SK-N-SH (cell line): Measurements from ENCODE around the gene TFE3. TPM values are rescaled to one million over a fixed set of nuclear protein-coding genes. Genes with fewer than 3 reads are reported as not detected.

Experiments used
- CTCF ChIA-PET: fragments of 300-600, 350-600 bp; formaldehyde crosslinking; extraction: SDS; loops from one replicate; lab custom pipeline; 2021; lab: Yijun Ruan, JAX
- POLR2A ChIA-PET: fragments of 350-600 bp; sonication (Branson Sonifier 250); formaldehyde crosslinking; extraction: SDS; loops from one replicate; lab custom pipeline; 2020; ENCODE audit warnings: antibody characterized with exemption, inconsistent platforms; lab: Yijun Ruan, JAX
- DNase-seq: peaks from one replicate; pipeline ENCODE4 v3.0.0; 2012
- H2AFZ ChIP-seq: fragments of 200-600 bp; sonication (generic); 2 replicates; pipeline ENCODE4 v1.8.1; 2016; ENCODE audit warnings: antibody characterized with exemption, mild to moderate bottlenecking, low read depth
- H3F3A ChIP-seq: fragments of 200-600 bp; sonication (generic); replicated peaks from 2 replicates; pipeline ENCODE3; 2016; ENCODE audit warnings: antibody characterized with exemption, mild to moderate bottlenecking; ENCODE audit not compliant: insufficient read depth
- H3K27ac ChIP-seq, 2 experiments: fragments of 200-500 bp in 1 of 2; fragments of 200-600 bp in 1 of 2; sonication (Bioruptor generic) in 1 of 2; sonication (generic), shearing (Covaris generic) in 1 of 2; 2 replicates each; pipeline versions ENCODE4 v1.5.1 to v1.6.1; 2014 to 2016; ENCODE audit warnings: low read depth in 2 of 2, inconsistent platforms in 1 of 2, low read length in 1 of 2, mild to moderate bottlenecking in 1 of 2, mixed read lengths in 1 of 2
- H3K27me3 ChIP-seq: fragments of 200-600 bp; sonication (generic), shearing (Covaris generic); 2 replicates; pipeline ENCODE4 v1.6.1; 2016; ENCODE audit warnings: mixed run types; ENCODE audit not compliant: insufficient read depth
- H3K36me3 ChIP-seq, 2 experiments: fragments of 200-500 bp in 1 of 2; fragments of 200-600 bp in 1 of 2; sonication (Bioruptor generic) in 1 of 2; sonication (generic) in 1 of 2; replicated peaks in 1 of 2; 2 replicates each; pipeline versions ENCODE3 to v1.5.1; 2014 to 2016; ENCODE audit warnings: low read length in 1 of 2, mild to moderate bottlenecking in 1 of 2; ENCODE audit not compliant: insufficient read depth in 2 of 2, control insufficient read depth in 1 of 2
- H3K4me1 ChIP-seq, 2 experiments: fragments of 200-500 bp in 1 of 2; fragments of 200-600 bp in 1 of 2; sonication (Bioruptor generic) in 1 of 2; sonication (generic), shearing (Covaris generic) in 1 of 2; 2 replicates each; pipeline versions ENCODE4 v1.5.1 to v1.6.1; 2014 to 2016; ENCODE audit warnings: low read depth in 1 of 2, low read length in 1 of 2, mixed run types in 1 of 2; ENCODE audit not compliant: insufficient read depth in 2 of 2, control insufficient read depth in 1 of 2
- H3K4me2 ChIP-seq: fragments of 200-600 bp; sonication (generic), shearing (Covaris generic); 2 replicates; pipeline ENCODE4 v1.6.1; 2017; ENCODE audit warnings: mixed run types
- H3K4me3 ChIP-seq, 2 experiments: fragments of 200-500 bp in 1 of 2; fragments of 200-600 bp in 1 of 2; sonication (Bioruptor generic) in 1 of 2; sonication (generic), shearing (Covaris generic) in 1 of 2; 2 replicates each; pipeline versions ENCODE4 v1.5.1 to v1.8.1; 2014 to 2016; ENCODE audit warnings: low read depth in 2 of 2, inconsistent platforms in 1 of 2, low read length in 1 of 2, mild to moderate bottlenecking in 1 of 2, mixed read lengths in 1 of 2, moderate library complexity in 1 of 2
- H3K79me2 ChIP-seq: fragments of 200-600 bp; sonication (generic); 2 replicates; pipeline ENCODE4 v1.8.1; 2017; ENCODE audit warnings: mild to moderate bottlenecking; ENCODE audit not compliant: insufficient read depth
- H3K9ac ChIP-seq: fragments of 200-600 bp; sonication (generic); 2 replicates; pipeline ENCODE4 v1.6.1; 2017; ENCODE audit warnings: mixed run types
- H3K9me2 ChIP-seq: fragments of 200-600 bp; sonication (generic); 2 replicates; pipeline ENCODE4 v1.6.1; 2017; ENCODE audit warnings: mixed run types
- H3K9me3 ChIP-seq: fragments of 200-600 bp; sonication (generic); 2 replicates; pipeline ENCODE4 v1.6.1; 2017; ENCODE audit warnings: mixed run types, mild to moderate bottlenecking, moderate library complexity
- H4K20me1 ChIP-seq: fragments of 200-600 bp; sonication (generic); 2 replicates; pipeline ENCODE4 v1.6.1; 2017; ENCODE audit warnings: mild to moderate bottlenecking, mixed run types; ENCODE audit not compliant: insufficient read depth
- FOXM1 ChIP-seq: IDR thresholded peaks from 2 replicates; pipeline ENCODE4 v1.4.0; 2012; ENCODE audit warnings: low read depth, mild to moderate bottlenecking
- GATA2 ChIP-seq: sonication (generic); formaldehyde crosslinking; IDR thresholded peaks from 2 replicates; pipeline ENCODE4 v1.5.0; 2020; ENCODE audit warnings: mild to moderate bottlenecking, missing genetic modification reagents
- MXI1 ChIP-seq: IDR thresholded peaks from 2 replicates; pipeline ENCODE4 v1.6.1; 2012; ENCODE audit warnings: mild to moderate bottlenecking, low read depth, low read length, improper control_type of control experiment
- POLR2AphosphoS5 ChIP-seq: IDR thresholded peaks from 2 replicates; pipeline ENCODE4 v1.6.1; 2012; ENCODE audit warnings: low read depth, low read length
- RXRA ChIP-seq: IDR thresholded peaks from 2 replicates; pipeline ENCODE4 v1.4.0; 2012; ENCODE audit warnings: low read depth, mild to moderate bottlenecking, borderline replicate concordance
- TCF12 ChIP-seq: IDR thresholded peaks from 2 replicates; pipeline ENCODE4 v1.4.0; 2012
- WGBS: methylation state at CpG from one replicate; pipeline ENCODE4 v1.1.6; 2017; ENCODE audit warnings: low lambda C conversion rate; 5-methylcytosine and 5-hydroxymethylcytosine counted together
- polyA plus RNA-seq, 3 experiments: library from polyadenylated mRNA; depleted of rRNA; stranded (reverse); fragments of >200 nt; gene quantifications; 2 replicates each; pipeline ENCODE4 v1.2.3, GENCODE V29; 2012
- TF ChIP-seq, protein P1 (sequence below): IDR thresholded peaks from 2 replicates; pipeline ENCODE4; 2012
- TF ChIP-seq, protein P2 (sequence below): IDR thresholded peaks from 2 replicates; pipeline ENCODE4 v1.4.0; 2012; ENCODE audit warnings: low read depth, borderline replicate concordance
- TF ChIP-seq, protein P3 (sequence below): IDR thresholded peaks from 2 replicates; pipeline ENCODE4 v1.4.0; 2012; ENCODE audit warnings: low read depth
- TF ChIP-seq, protein P4 (sequence below): fragments of 200-600 bp; sonication (generic); IDR thresholded peaks from 2 replicates; pipeline ENCODE4 v1.6.1; 2017; ENCODE audit warnings: antibody characterized with exemption, mild to moderate bottlenecking, moderate library complexity
- TF ChIP-seq, protein P5 (sequence below): IDR thresholded peaks from 2 replicates; pipeline ENCODE4 v1.6.1; 2012; ENCODE audit warnings: mild to moderate bottlenecking, low read depth, low read length, moderate library complexity

Gene TFE3
- polyA plus RNA-seq, 1 of the 3 experiments (the other 2 are of a cell fraction): 14.0 TPM

DNA sequence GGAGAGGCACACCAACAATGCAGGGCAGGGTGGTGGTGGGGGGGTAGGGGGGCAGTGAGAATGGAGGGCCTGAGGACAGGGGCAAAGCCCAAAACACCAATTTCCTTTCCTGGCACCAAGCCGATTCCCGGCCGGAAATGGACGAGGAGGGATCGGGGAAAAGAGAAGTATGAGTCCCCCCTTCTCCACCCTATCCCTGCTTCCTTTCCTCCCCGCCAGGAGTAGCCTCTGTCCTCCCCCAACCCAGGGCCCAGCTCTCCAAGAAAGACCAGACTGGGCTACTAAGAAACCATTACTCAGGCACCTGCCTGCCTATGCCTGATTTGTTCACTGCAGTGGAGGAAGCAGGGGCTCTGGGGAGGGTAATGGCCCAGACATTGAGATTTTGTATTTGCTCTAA, 16.0 kb upstream of the TFE3 start:
- H2AFZ ChIP-seq: no peak overlapping the region
- peaks cover 3% of the 10 kb centered on the region; the same call in 1 of the 2 replicates for H3K27me3 ChIP-seq
- H3K9me2 ChIP-seq: no peaks in the 10 kb centered on the region
- no peak overlapping the region for H3K4me2 ChIP-seq
- H3K4me3 ChIP-seq: no peak overlapping the region
- CTCF ChIA-PET: interaction anchor here (1.6 kb wide), 1 partner anchor 15 kb away, joined by 3 read pairs; no protein-coding TSS in a partner anchor
- DNase-seq: no peak
- no peaks in the 10 kb centered on the region for H3K9me3 ChIP-seq
- H3F3A ChIP-seq: no peaks in the 10 kb centered on the region
- 63% methylated on average over 6 of the region's 6 CpGs for whole genome bisulfite sequencing
- no peak overlapping the region for H3K27ac ChIP-seq
- TF ChIP-seq, protein P1, sequence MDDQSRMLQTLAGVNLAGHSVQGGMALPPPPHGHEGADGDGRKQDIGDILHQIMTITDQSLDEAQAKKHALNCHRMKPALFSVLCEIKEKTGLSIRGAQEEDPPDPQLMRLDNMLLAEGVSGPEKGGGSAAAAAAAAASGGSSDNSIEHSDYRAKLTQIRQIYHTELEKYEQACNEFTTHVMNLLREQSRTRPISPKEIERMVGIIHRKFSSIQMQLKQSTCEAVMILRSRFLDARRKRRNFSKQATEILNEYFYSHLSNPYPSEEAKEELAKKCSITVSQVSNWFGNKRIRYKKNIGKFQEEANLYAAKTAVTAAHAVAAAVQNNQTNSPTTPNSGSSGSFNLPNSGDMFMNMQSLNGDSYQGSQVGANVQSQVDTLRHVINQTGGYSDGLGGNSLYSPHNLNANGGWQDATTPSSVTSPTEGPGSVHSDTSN: no peak
- TF ChIP-seq, protein P2, sequence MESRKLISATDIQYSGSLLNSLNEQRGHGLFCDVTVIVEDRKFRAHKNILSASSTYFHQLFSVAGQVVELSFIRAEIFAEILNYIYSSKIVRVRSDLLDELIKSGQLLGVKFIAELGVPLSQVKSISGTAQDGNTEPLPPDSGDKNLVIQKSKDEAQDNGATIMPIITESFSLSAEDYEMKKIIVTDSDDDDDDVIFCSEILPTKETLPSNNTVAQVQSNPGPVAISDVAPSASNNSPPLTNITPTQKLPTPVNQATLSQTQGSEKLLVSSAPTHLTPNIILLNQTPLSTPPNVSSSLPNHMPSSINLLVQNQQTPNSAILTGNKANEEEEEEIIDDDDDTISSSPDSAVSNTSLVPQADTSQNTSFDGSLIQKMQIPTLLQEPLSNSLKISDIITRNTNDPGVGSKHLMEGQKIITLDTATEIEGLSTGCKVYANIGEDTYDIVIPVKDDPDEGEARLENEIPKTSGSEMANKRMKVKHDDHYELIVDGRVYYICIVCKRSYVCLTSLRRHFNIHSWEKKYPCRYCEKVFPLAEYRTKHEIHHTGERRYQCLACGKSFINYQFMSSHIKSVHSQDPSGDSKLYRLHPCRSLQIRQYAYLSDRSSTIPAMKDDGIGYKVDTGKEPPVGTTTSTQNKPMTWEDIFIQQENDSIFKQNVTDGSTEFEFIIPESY: no peak
- TF ChIP-seq MXI1: no peak
- TF ChIP-seq RXRA: no peak
- TF ChIP-seq, protein P3, sequence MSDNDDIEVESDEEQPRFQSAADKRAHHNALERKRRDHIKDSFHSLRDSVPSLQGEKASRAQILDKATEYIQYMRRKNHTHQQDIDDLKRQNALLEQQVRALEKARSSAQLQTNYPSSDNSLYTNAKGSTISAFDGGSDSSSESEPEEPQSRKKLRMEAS: no peak
- TF ChIP-seq, protein P4, sequence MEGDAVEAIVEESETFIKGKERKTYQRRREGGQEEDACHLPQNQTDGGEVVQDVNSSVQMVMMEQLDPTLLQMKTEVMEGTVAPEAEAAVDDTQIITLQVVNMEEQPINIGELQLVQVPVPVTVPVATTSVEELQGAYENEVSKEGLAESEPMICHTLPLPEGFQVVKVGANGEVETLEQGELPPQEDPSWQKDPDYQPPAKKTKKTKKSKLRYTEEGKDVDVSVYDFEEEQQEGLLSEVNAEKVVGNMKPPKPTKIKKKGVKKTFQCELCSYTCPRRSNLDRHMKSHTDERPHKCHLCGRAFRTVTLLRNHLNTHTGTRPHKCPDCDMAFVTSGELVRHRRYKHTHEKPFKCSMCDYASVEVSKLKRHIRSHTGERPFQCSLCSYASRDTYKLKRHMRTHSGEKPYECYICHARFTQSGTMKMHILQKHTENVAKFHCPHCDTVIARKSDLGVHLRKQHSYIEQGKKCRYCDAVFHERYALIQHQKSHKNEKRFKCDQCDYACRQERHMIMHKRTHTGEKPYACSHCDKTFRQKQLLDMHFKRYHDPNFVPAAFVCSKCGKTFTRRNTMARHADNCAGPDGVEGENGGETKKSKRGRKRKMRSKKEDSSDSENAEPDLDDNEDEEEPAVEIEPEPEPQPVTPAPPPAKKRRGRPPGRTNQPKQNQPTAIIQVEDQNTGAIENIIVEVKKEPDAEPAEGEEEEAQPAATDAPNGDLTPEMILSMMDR: no peak
- no peak for TF ChIP-seq GATA2 (CRISPR knock-in tag)
- no peak for TF ChIP-seq POLR2AphosphoS5
- no peak for TF ChIP-seq FOXM1
- no peak for TF ChIP-seq TCF12
- H3K36me3 ChIP-seq: no peaks in the 10 kb centered on the region
- no peaks in the 10 kb centered on the region for H3K79me2 ChIP-seq
- H4K20me1 ChIP-seq: no peaks in the 10 kb centered on the region
- peaks cover 0 to 7% of the 10 kb centered on the region in 2 experiments; a peak in 1 of 4 replicates for H3K4me1 ChIP-seq
- POLR2A ChIA-PET: no interaction called here
- H3K9ac ChIP-seq: no peak overlapping the region

DNA sequence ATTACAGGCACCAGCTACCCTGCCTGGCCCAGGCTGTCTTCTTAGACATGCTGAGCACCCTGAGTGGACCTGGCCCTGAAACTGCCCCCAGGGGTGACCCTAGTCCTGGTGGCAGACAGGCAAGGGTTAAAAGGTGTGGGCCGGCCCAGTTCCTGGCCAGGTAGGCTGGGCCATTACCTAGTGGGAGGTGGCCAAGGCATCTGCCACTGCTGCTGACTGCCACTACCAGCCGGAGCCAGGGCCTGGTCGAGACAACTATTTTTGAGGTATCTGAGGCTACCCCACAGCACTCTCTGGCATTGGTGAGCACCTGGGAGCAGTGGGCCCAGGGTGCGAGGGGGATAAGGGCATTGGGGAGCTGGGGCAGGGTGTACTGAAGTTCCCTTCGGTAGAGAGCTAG, 15.6 kb upstream of the TFE3 start, which contains the start of gene CCDC120:
Gene CCDC120 (plus strand): TSS at position 206 of the 400 bp plus-strand sequence. CDS start 3,043 bp downstream, outside the sequence.
- H3K27ac ChIP-seq: no peak within 1 kb of the TSS
- H3K79me2 ChIP-seq: no peaks in the 10 kb centered on the region
- CTCF ChIA-PET: interaction anchor here (1.6 kb wide), 1 partner anchor 15 kb away, joined by 3 read pairs; no protein-coding TSS in a partner anchor
- TF ChIP-seq, protein P3: no peak
- TF ChIP-seq, protein P5, sequence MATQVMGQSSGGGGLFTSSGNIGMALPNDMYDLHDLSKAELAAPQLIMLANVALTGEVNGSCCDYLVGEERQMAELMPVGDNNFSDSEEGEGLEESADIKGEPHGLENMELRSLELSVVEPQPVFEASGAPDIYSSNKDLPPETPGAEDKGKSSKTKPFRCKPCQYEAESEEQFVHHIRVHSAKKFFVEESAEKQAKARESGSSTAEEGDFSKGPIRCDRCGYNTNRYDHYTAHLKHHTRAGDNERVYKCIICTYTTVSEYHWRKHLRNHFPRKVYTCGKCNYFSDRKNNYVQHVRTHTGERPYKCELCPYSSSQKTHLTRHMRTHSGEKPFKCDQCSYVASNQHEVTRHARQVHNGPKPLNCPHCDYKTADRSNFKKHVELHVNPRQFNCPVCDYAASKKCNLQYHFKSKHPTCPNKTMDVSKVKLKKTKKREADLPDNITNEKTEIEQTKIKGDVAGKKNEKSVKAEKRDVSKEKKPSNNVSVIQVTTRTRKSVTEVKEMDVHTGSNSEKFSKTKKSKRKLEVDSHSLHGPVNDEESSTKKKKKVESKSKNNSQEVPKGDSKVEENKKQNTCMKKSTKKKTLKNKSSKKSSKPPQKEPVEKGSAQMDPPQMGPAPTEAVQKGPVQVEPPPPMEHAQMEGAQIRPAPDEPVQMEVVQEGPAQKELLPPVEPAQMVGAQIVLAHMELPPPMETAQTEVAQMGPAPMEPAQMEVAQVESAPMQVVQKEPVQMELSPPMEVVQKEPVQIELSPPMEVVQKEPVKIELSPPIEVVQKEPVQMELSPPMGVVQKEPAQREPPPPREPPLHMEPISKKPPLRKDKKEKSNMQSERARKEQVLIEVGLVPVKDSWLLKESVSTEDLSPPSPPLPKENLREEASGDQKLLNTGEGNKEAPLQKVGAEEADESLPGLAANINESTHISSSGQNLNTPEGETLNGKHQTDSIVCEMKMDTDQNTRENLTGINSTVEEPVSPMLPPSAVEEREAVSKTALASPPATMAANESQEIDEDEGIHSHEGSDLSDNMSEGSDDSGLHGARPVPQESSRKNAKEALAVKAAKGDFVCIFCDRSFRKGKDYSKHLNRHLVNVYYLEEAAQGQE: no peak
- no peak within 1 kb of the TSS for H2AFZ ChIP-seq
- no peaks in the 10 kb centered on the region for H3K36me3 ChIP-seq
- DNase-seq: no peak
- POLR2A ChIA-PET: no interaction called here
- no peaks in the 10 kb centered on the region for H3F3A ChIP-seq
- no peaks in the 10 kb centered on the region for H3K9me3 ChIP-seq
- no peak within 1 kb of the TSS for H3K4me3 ChIP-seq
- 50% methylated on average over 1 of the region's 5 CpGs for WGBS
- H3K4me2 ChIP-seq: no peak within 1 kb of the TSS
- peaks cover 3% of the 10 kb centered on the region; the same call in 1 of the 2 replicates for H3K27me3 ChIP-seq
- H3K9ac ChIP-seq: no peak within 1 kb of the TSS
- peaks cover 0 to 8% of the 10 kb centered on the region in 2 experiments; a peak in 1 of 4 replicates for H3K4me1 ChIP-seq
- H4K20me1 ChIP-seq: no peaks in the 10 kb centered on the region
- no peaks in the 10 kb centered on the region for H3K9me2 ChIP-seq
